ENCODE data around the gene MAP3K10. TPM values are rescaled to one million over a fixed set of nuclear protein-coding genes. Genes with fewer than 3 reads are reported as not detected.

Gene MAP3K10
- polyA plus RNA-seq, 1 of the 3 experiments (the other 2 are of a cell fraction), result 10.7 TPM

DNA sequence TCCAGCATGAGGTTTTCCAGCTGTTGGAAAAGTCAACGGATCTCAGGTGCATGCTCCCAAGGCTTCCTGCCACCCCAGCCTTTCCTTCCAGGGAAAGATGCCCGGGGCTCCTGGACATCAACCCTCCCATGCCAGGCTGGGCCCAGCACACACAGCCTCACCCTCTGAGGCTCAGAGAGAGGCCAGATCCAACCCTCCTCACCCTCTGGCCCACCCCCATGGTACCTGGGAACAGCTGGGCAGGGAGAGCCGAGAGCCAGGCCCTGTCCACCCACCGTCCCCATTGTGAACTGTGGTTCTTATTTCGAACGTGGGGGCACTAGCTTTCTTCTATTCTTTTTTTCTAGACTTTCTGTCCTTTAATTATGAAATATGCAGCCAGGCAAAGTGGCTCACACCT lies 45.1 kb downstream of the MAP3K10 start:
- no peak overlapping the region for H3K27ac ChIP-seq (ENCODE audit: low read depth in 2 of 2, low read length in 1 of 2)
- no peaks in the 10 kb centered on the region for H3K9me3 ChIP-seq
- H3F3A ChIP-seq (replicated peaks; ENCODE audit: insufficient read depth), result no peaks in the 10 kb centered on the region
- no peak overlapping the region for H3K4me2 ChIP-seq
- no peaks in the 10 kb centered on the region for H4K20me1 ChIP-seq (ENCODE audit: insufficient read depth)
- no peak for DNase-seq
- H3K27me3 ChIP-seq (ENCODE audit: insufficient read depth), result no peaks in the 10 kb centered on the region
- peaks cover 3 to 66% of the 10 kb centered on the region in 2 experiments for H3K36me3 ChIP-seq (replicated peaks in 1 of 2; ENCODE audit: control insufficient read depth in 1 of 2, insufficient read depth in 2 of 2, low read length in 1 of 2)
- H3K9me2 ChIP-seq, result no peaks in the 10 kb centered on the region
- ChIA-PET POLR2A (no interaction called here), CTCF (interaction anchor here (1.0 to 1.2 kb wide), 4 partner anchors 9 to 20 kb away, joined by 3 to 4 read pairs (median 3); no protein-coding TSS in a partner anchor)
- no peak overlapping the region for H3K4me3 ChIP-seq (ENCODE audit: low read depth in 2 of 2, low read length in 1 of 2)
- H3K9ac ChIP-seq, result no peak overlapping the region
- no peak overlapping the region for H2AFZ ChIP-seq (ENCODE audit: low read depth)
- H3K4me1 ChIP-seq (ENCODE audit: control insufficient read depth in 1 of 2, insufficient read depth in 2 of 2, low read depth in 1 of 2, low read length in 1 of 2), result no peaks in the 10 kb centered on the region
- WGBS (ENCODE audit: low lambda C conversion rate), result 97% methylated on average over 5 of the region's 6 CpGs
- TF ChIP-seq NFIC (IDR thresholded peaks at IDR 0.05; ENCODE audit: borderline replicate concordance) (no peak), GATA2 (CRISPR knock-in tag; IDR thresholded peaks at IDR 0.05) (no peak), TEAD4 (IDR thresholded peaks at IDR 0.05; ENCODE audit: borderline replicate concordance, insufficient read depth) (no peak), ELF1 (IDR thresholded peaks at IDR 0.05) (no peak), RFX5 (IDR thresholded peaks at IDR 0.05; ENCODE audit: low read length) (no peak), TCF12 (IDR thresholded peaks at IDR 0.05) (no peak), CHD2 (IDR thresholded peaks at IDR 0.05; ENCODE audit: low read length, partially characterized antibody) (no peak)
- TF ChIP-seq, protein P1, sequence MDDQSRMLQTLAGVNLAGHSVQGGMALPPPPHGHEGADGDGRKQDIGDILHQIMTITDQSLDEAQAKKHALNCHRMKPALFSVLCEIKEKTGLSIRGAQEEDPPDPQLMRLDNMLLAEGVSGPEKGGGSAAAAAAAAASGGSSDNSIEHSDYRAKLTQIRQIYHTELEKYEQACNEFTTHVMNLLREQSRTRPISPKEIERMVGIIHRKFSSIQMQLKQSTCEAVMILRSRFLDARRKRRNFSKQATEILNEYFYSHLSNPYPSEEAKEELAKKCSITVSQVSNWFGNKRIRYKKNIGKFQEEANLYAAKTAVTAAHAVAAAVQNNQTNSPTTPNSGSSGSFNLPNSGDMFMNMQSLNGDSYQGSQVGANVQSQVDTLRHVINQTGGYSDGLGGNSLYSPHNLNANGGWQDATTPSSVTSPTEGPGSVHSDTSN (IDR thresholded peaks at IDR 0.05), result no peak
- TF ChIP-seq, protein P2, sequence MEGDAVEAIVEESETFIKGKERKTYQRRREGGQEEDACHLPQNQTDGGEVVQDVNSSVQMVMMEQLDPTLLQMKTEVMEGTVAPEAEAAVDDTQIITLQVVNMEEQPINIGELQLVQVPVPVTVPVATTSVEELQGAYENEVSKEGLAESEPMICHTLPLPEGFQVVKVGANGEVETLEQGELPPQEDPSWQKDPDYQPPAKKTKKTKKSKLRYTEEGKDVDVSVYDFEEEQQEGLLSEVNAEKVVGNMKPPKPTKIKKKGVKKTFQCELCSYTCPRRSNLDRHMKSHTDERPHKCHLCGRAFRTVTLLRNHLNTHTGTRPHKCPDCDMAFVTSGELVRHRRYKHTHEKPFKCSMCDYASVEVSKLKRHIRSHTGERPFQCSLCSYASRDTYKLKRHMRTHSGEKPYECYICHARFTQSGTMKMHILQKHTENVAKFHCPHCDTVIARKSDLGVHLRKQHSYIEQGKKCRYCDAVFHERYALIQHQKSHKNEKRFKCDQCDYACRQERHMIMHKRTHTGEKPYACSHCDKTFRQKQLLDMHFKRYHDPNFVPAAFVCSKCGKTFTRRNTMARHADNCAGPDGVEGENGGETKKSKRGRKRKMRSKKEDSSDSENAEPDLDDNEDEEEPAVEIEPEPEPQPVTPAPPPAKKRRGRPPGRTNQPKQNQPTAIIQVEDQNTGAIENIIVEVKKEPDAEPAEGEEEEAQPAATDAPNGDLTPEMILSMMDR (IDR thresholded peaks at IDR 0.05), result no peak
- TF ChIP-seq, protein P3, sequence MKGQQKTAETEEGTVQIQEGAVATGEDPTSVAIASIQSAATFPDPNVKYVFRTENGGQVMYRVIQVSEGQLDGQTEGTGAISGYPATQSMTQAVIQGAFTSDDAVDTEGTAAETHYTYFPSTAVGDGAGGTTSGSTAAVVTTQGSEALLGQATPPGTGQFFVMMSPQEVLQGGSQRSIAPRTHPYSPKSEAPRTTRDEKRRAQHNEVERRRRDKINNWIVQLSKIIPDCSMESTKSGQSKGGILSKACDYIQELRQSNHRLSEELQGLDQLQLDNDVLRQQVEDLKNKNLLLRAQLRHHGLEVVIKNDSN (IDR thresholded peaks at IDR 0.05; ENCODE audit: borderline replicate concordance, low read depth), result no peak
- no peaks in the 10 kb centered on the region for H3K79me2 ChIP-seq (ENCODE audit: insufficient read depth)

DNA sequence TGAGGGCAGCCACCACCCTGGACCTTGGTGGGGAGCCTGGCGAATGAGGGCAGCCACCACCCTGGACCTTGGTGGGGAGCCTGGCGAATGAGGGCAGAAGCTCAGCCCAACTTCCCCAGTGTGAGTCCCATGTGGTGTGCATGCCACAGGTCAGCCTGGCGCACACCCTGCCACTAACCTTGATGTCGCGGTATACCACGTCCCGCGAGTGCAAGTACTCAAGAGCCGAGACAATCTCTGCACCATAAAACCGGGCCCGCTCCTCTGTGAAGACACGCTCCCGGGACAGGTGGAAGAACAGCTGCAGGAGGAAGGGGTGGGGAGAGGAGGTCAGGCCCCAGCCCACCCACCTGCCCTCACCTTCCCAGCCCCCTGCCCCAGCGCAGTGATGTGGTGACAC lies 46.6 kb downstream of the MAP3K10 start:
- Histone ChIP-seq H3K4me3 (ENCODE audit: low read depth in 2 of 2, low read length in 1 of 2) (no peak overlapping the region), H3F3A (replicated peaks; ENCODE audit: insufficient read depth) (no peaks in the 10 kb centered on the region), H3K36me3 (replicated peaks in 1 of 2; ENCODE audit: control insufficient read depth in 1 of 2, insufficient read depth in 2 of 2, low read length in 1 of 2) (peaks cover 3 to 68% of the 10 kb centered on the region in 2 experiments), H4K20me1 (ENCODE audit: insufficient read depth) (no peaks in the 10 kb centered on the region), H2AFZ (ENCODE audit: low read depth) (no peak overlapping the region), H3K9me2 (no peaks in the 10 kb centered on the region), H3K27ac (ENCODE audit: low read depth in 2 of 2, low read length in 1 of 2) (no peak overlapping the region), H3K9ac (no peak overlapping the region), H3K79me2 (ENCODE audit: insufficient read depth) (no peaks in the 10 kb centered on the region), H3K9me3 (no peaks in the 10 kb centered on the region), H3K27me3 (ENCODE audit: insufficient read depth) (no peaks in the 10 kb centered on the region), H3K4me1 (ENCODE audit: control insufficient read depth in 1 of 2, insufficient read depth in 2 of 2, low read depth in 1 of 2, low read length in 1 of 2) (no peaks in the 10 kb centered on the region), H3K4me2 (no peak overlapping the region)
- POLR2A ChIA-PET, result no interaction called here
- DNase-seq, result no peak
- CTCF ChIA-PET, result interaction anchor here (0.9 to 1.2 kb wide), 3 partner anchors 9 to 17 kb away, joined by 3 to 5 read pairs (median 3); no protein-coding TSS in a partner anchor
- TF ChIP-seq, protein P4, sequence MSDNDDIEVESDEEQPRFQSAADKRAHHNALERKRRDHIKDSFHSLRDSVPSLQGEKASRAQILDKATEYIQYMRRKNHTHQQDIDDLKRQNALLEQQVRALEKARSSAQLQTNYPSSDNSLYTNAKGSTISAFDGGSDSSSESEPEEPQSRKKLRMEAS (IDR thresholded peaks at IDR 0.05; ENCODE audit: low read depth), result no peak
- TF ChIP-seq, protein P5, sequence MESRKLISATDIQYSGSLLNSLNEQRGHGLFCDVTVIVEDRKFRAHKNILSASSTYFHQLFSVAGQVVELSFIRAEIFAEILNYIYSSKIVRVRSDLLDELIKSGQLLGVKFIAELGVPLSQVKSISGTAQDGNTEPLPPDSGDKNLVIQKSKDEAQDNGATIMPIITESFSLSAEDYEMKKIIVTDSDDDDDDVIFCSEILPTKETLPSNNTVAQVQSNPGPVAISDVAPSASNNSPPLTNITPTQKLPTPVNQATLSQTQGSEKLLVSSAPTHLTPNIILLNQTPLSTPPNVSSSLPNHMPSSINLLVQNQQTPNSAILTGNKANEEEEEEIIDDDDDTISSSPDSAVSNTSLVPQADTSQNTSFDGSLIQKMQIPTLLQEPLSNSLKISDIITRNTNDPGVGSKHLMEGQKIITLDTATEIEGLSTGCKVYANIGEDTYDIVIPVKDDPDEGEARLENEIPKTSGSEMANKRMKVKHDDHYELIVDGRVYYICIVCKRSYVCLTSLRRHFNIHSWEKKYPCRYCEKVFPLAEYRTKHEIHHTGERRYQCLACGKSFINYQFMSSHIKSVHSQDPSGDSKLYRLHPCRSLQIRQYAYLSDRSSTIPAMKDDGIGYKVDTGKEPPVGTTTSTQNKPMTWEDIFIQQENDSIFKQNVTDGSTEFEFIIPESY (IDR thresholded peaks at IDR 0.05; ENCODE audit: borderline replicate concordance, low read depth), result no peak
- WGBS (ENCODE audit: low lambda C conversion rate), result 99% methylated on average over 12 of the region's 14 CpGs

All from SK-N-SH (cell line).